ENCODE results near the gene SPTBN1. TPM values are rescaled to one million over a fixed set of nuclear protein-coding genes. Genes with fewer than 3 reads are reported as not detected.

Gene SPTBN1
- total and polyA plus RNA-seq, 2 of the 13 experiments (the other 11 are each of a cell fraction or from before 2014, with no cell fraction given) = 123 to 299 TPM

GRCh38 chr2:54492335-54492734 lies 36.2 kb downstream of the SPTBN1 start (continued):
- TF ChIP-seq ZNF276 (CRISPR knock-in tag; IDR thresholded peaks at IDR 0.05; ENCODE audit: low read depth) (no peak), SALL2 (CRISPR knock-in tag; IDR thresholded peaks at IDR 0.05) (no peak), PRDM10 (CRISPR knock-in tag; IDR thresholded peaks at IDR 0.05; ENCODE audit: low read depth) (no peak), ZBTB2 (CRISPR knock-in tag; IDR thresholded peaks at IDR 0.05; ENCODE audit: low read depth) (no peak), ETV5 (CRISPR knock-in tag; IDR thresholded peaks at IDR 0.05; ENCODE audit: borderline replicate concordance) (no peak), ZMYM3 (CRISPR knock-in tag; IDR thresholded peaks at IDR 0.05) (no peak), KLF11 (CRISPR knock-in tag; IDR thresholded peaks at IDR 0.05) (no peak), BHLHE40 (IDR thresholded peaks at IDR 0.05; ENCODE audit: low read length) (no peak), CEBPB (IDR thresholded peaks at IDR 0.05; ENCODE audit: borderline replicate concordance, low read depth, low read length) (no peak), SMC3 (IDR thresholded peaks at IDR 0.05; ENCODE audit: low read length) (0 out of 2 replicates have a peak, but pooled peaks have one; percentile 6), PHF5A (CRISPR knock-in tag; IDR thresholded peaks at IDR 0.05; ENCODE audit: low read depth, unreplicated experiment) (no peak), PAXIP1 (CRISPR knock-in tag; conservative IDR thresholded peaks at IDR 0.05) (peak; percentile 52; the same call in 1 of the 2 replicates), NAIF1 (CRISPR knock-in tag; IDR thresholded peaks at IDR 0.05; ENCODE audit: borderline replicate concordance) (no peak), FLYWCH1 (CRISPR knock-in tag; IDR thresholded peaks at IDR 0.05) (no peak), ZNF256 (CRISPR knock-in tag; conservative IDR thresholded peaks at IDR 0.05) (no peak), HNRNPL (IDR thresholded peaks at IDR 0.05; ENCODE audit: low read depth, low read length) (no peak), ZNF879 (CRISPR knock-in tag; IDR thresholded peaks at IDR 0.05) (no peak), SP4 (CRISPR knock-in tag; IDR thresholded peaks at IDR 0.05) (no peak), BRF2 (CRISPR knock-in tag; IDR thresholded peaks at IDR 0.05) (no peak), SALL1 (CRISPR knock-in tag; IDR thresholded peaks at IDR 0.05) (peak; percentile 30; the same call in 1 of the 2 replicates)
